Small intestine (tissue), 7 donors: Measurements from ENCODE around the gene PHF19. TPM values are rescaled to one million over a fixed set of nuclear protein-coding genes. Genes with fewer than 3 reads are reported as not detected.
A peak's percentile ranks its signal among the peaks of the same experiment; 100 is the strongest.

Experiments
- DNase-seq, 2 donors: peaks; one replicate each; pipeline versions ENCODE4 v3.0.0 to v3.0.0-alpha.2; 2013
- FAIRE-seq: peaks from 2 replicates; lab custom pipeline; 2012; peaks lifted over from hg19 to GRCh38; lab: Jason Lieb, UNC
- H3K27ac ChIP-seq, 3 donors: one replicate each; pipeline ENCODE4 v1.5.1; 2013; ENCODE audit warnings: low read length in 2 of 3, mild to moderate bottlenecking in 2 of 3, control low read depth in 1 of 3, inconsistent platforms in 1 of 3, low read depth in 1 of 3, moderate library complexity in 1 of 3
- H3K27me3 ChIP-seq, 3 donors: one replicate each; pipeline ENCODE4 v1.6.1; 2013; ENCODE audit warnings: low read length in 3 of 3, inconsistent platforms in 1 of 3; ENCODE audit not compliant: control insufficient read depth in 3 of 3, insufficient read depth in 3 of 3
- H3K36me3 ChIP-seq, 3 donors: one replicate each; pipeline ENCODE4 v1.6.1; 2013; ENCODE audit warnings: low read length in 3 of 3, inconsistent platforms in 1 of 3, low read depth in 1 of 3, mild to moderate bottlenecking in 1 of 3, moderate library complexity in 1 of 3; ENCODE audit not compliant: control insufficient read depth in 3 of 3, insufficient read depth in 2 of 3
- H3K4me1 ChIP-seq, 3 donors: one replicate each; pipeline ENCODE4 v1.6.1; 2013; ENCODE audit warnings: low read length in 2 of 3, inconsistent platforms in 1 of 3, low read depth in 1 of 3, mild to moderate bottlenecking in 1 of 3, moderate library complexity in 1 of 3; ENCODE audit not compliant: control insufficient read depth in 3 of 3, insufficient read depth in 2 of 3
- H3K4me3 ChIP-seq, 3 donors: one replicate each; pipeline ENCODE4 v1.5.1; 2013; ENCODE audit warnings: low read length in 3 of 3, control low read depth in 1 of 3, inconsistent platforms in 1 of 3, low read depth in 1 of 3, mild to moderate bottlenecking in 1 of 3, moderate library complexity in 1 of 3
- H3K9me3 ChIP-seq, 2 donors: one replicate each; pipeline ENCODE4 v1.6.1; 2013; ENCODE audit warnings: low read depth in 1 of 2, low read length in 1 of 2; ENCODE audit not compliant: control insufficient read depth in 2 of 2, insufficient read depth in 1 of 2
- WGBS, 3 donors: extraction: QIAGEN DNeasy Blood & Tissue Kit; methylation state at CpG; one replicate each; pipeline ENCODE4 v1.1.7; 2013; 5-methylcytosine and 5-hydroxymethylcytosine counted together
- polyA plus RNA-seq, 4 donors: library from polyadenylated mRNA; stranded (reverse) in 3 of 4; unstranded in 1 of 4; fragments of 200-250 nt in 3 of 4; fragments of 120-200 nt in 1 of 4; gene quantifications; one replicate each; pipeline versions ENCODE4 v1.2.1 to v1.2.3, GENCODE V29; 2013
- donor health status: healthy with polysubstance abuse.
- donor health status: control.
- donor health status: control.
- donor health status: Bipolar disorder and iron deficiency.
- donor health status: healthy.

Gene PHF19
- polyA plus RNA-seq, 4 donors = 2.0 to 35.7 (median 17.8) TPM

GRCh38 chr9:120890320-120891244 lies 13.6 kb upstream of the PHF19 start:
- no peak for FAIRE-seq
- peak; percentile 55 to 61 for DNase-seq
- no peaks in the 10 kb centered on the region for H3K9me3 ChIP-seq
- H3K36me3 ChIP-seq = no peaks in the 10 kb centered on the region
- 19 to 48% (median 28%) methylated on average over 14 of the region's 14 CpGs for WGBS, 3 donors
- peaks cover 0 to 3% (median 0%) of the 10 kb centered on the region in 3 donors for H3K27me3 ChIP-seq
- H3K4me3 ChIP-seq = no peak overlapping the region
- peaks cover 3 to 54% (median 13%) of the 10 kb centered on the region in 3 donors for H3K4me1 ChIP-seq
- H3K27ac ChIP-seq = peak overlapping the region; percentile 34 to 88 (median 85)

DNA sequence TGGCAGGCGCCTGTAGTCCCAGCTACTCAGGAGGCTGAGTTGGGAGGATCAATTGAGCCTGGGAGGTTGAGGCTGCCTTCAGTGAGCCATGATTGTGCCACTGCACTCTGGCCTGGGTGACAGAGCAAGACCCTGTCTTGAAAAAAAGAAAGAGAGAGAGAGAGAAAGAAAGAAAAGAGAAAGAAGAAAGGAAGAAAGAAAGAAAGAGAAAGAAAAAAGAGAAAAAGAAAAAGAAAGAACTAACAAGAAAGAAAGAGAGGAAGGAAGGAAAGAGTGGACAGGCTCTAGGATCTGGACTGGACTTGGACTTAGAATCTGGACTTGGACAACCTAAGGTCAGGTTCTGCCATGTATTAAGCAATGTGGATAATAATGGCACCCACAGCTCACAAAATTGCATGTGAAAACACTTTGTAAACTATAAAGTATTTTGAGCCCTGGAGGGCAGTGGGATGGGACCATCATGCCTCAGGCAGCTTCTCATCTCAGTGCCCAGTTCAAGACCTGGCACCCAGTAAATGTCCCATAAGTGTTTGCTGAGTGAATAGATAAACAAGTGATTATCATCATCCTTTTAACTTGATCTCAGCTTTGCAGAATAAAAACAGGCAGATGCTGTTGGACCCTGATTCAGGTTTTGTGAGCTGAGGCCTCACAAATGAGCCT lies 12.8 kb upstream of the PHF19 start:
- Histone ChIP-seq H3K27me3 (no peaks in the 10 kb centered on the region), H3K4me1 (peaks cover 3 to 59% (median 14%) of the 10 kb centered on the region in 3 donors), H3K9me3 (no peaks in the 10 kb centered on the region), H3K4me3 (no peak overlapping the region), H3K36me3 (no peaks in the 10 kb centered on the region), H3K27ac (peak overlapping the region in 2 of 3 donors; percentile 85 to 88)
- 92 to 98% (median 95%) methylated on average over 1 of the region's 1 CpG for WGBS, 3 donors
- FAIRE-seq (no peak), DNase-seq (no peak)

DNA sequence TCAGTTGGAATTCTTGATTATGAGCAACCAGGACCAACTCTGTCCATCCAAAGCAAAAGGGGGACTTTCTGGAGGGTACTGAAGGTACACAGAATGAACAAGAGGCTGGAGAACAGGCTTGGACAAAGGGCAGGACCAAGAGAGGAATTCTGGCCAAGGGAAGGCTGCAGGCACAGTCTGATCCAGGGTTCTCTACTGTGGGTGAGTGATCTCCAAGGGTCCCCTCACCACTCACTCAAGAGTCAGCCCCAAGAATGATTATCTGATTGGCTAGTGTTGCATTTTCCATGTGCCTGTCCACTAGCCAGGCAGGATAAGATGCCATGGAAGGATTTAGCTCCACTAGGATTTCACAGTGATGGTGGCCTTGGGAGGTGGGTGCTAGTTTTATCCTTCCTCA lies 11.6 kb upstream of the PHF19 start:
- Histone ChIP-seq H3K36me3 (no peaks in the 10 kb centered on the region), H3K27ac (no peak overlapping the region), H3K9me3 (no peaks in the 10 kb centered on the region), H3K27me3 (no peaks in the 10 kb centered on the region), H3K4me3 (no peak overlapping the region), H3K4me1 (peaks cover 3 to 60% (median 14%) of the 10 kb centered on the region in 3 donors)
- FAIRE-seq (no peak), DNase-seq (no peak)

DNA sequence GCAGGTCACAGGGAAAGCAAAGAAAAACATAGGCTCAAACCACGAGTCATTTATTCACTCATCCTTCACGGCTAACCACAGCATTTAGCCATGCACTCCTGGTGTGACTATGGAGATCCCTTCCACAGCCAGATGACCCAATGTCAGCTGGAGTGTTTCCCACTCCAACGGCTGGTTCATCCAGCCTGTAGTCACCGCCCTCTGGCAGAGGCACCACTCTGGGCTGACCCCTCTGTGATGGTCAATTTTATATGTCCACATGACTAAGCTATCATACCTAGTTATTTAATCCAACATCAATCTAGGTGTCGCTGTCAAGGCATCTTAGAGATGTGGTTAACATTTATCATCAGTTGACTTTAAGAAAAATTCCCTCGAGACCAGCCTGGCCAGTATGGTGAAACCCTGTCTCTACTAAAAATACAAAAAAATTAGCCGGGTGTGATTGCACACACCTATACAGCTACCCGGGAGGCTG lies 9.5 kb upstream of the PHF19 start:
- no peaks in the 10 kb centered on the region for H3K36me3 ChIP-seq
- no peaks in the 10 kb centered on the region for H3K27me3 ChIP-seq
- 67 to 78% (median 76%) methylated on average over 8 of the region's 8 CpGs for WGBS, 3 donors
- DNase-seq (no peak), FAIRE-seq (no peak)
- H3K4me3 ChIP-seq = no peak overlapping the region
- H3K4me1 ChIP-seq = peaks cover 3 to 53% (median 11%) of the 10 kb centered on the region in 3 donors
- no peaks in the 10 kb centered on the region for H3K9me3 ChIP-seq
- peak overlapping the region in 1 of 3 donors; percentile 89 for H3K27ac ChIP-seq

GRCh38 chr9:120885958-120886357 lies 9.0 kb upstream of the PHF19 start:
- peak overlapping the region; percentile 12 to 89 (median 27) for H3K27ac ChIP-seq
- no peaks in the 10 kb centered on the region for H3K27me3 ChIP-seq

DNA sequence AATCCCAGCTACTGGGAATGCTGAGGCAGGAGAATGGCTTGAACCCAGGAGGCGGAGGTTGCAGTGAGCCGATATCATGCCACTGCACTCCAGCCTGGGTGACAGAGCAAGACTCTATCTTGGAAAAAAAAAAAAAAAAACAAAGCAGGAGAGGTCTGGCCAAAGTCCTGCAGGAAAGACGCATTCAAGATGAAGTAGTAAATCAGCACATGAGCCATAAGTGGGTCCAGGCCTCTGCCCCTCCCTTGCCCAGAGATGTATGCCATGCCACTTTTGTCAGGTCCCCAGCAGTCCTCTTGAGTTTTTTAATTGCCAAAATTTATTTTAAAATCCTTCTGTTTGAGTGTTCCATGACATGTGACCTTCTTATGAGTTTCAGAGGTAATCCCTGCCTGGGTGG lies 8.5 kb upstream of the PHF19 start:
- Histone ChIP-seq H3K27me3 (no peaks in the 10 kb centered on the region), H3K4me3 (no peak overlapping the region), H3K27ac (peak overlapping the region; percentile 12 to 89 (median 27)), H3K36me3 (no peaks in the 10 kb centered on the region), H3K9me3 (no peaks in the 10 kb centered on the region), H3K4me1 (peaks cover 2 to 43% (median 5%) of the 10 kb centered on the region in 3 donors)
- WGBS, 3 donors = 13 to 50% (median 30%) methylated on average over 3 of the region's 3 CpGs
- FAIRE-seq (no peak), DNase-seq (peak; percentile 85 to 87)

More at GRCh38 chr9:120885958-120886357, 9.0 kb upstream of the PHF19 start:
- Histone ChIP-seq H3K36me3 (no peaks in the 10 kb centered on the region), H3K4me3 (no peak overlapping the region), H3K4me1 (peaks cover 3 to 48% (median 10%) of the 10 kb centered on the region in 3 donors), H3K9me3 (no peaks in the 10 kb centered on the region)
- 38 to 50% (median 42%) methylated on average over 5 of the region's 5 CpGs for WGBS, 3 donors
- no peak for DNase-seq
- no peak for FAIRE-seq

- DNase-seq (no peak), FAIRE-seq (no peak)
- 64 to 82% (median 80%) methylated on average over 3 of the region's 3 CpGs for WGBS, 3 donors
- Histone ChIP-seq H3K27me3 (no peaks in the 10 kb centered on the region), H3K4me1 (peaks cover 0 to 32% (median 2%) of the 10 kb centered on the region in 3 donors), H3K27ac (no peak overlapping the region), H3K36me3 (no peaks in the 10 kb centered on the region), H3K9me3 (no peaks in the 10 kb centered on the region), H3K4me3 (no peak overlapping the region)
Measured at GRCh38 chr9:120883608-120883996, 6.6 kb upstream of the PHF19 start.

DNA sequence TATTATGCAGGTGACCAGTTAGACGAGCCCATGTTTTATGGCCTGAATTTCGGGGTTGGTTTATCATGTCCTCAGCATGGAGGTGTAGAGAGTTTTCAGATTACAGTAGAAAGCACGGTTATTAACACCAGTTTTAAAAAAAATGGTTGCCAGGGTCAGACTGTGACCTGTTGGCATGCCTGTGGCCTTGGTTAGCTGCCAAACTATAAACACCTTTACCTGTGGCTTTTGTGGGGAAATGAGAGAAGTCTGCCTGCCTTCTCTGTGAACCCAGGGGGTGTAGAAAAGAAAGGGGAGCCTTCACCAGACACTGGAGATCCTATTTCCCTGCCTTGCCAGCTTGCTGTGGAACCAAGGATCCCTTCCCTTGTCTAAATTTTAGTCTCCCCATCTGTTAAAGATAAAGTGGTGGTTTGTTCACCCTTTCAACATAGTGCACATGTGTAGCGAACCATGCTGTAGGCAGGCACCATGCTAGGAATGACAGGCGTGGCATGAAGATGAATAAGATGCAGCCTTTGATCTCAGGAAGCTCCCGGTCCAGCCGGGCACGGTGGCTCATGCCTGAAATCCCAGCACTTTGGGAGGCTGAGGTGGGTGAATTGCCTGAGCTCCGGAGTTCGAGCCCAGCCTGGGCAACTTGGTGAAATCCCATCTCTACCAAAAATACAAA lies 6.1 kb upstream of the PHF19 start:
- no peak overlapping the region for H3K27ac ChIP-seq
- no peak for FAIRE-seq
- 34 to 61% (median 52%) methylated on average over 10 of the region's 10 CpGs for WGBS, 3 donors

More for the DNA sequence above, 6.1 kb upstream of the PHF19 start:
- Histone ChIP-seq H3K9me3 (no peaks in the 10 kb centered on the region), H3K27me3 (no peaks in the 10 kb centered on the region), H3K36me3 (no peaks in the 10 kb centered on the region), H3K4me1 (peaks cover 2 to 37% (median 2%) of the 10 kb centered on the region in 3 donors), H3K4me3 (no peak overlapping the region)
- DNase-seq = no peak
